HCT116 (cell line): ENCODE results near the gene UNC50. TPM values are rescaled to one million over a fixed set of nuclear protein-coding genes. Genes with fewer than 3 reads are reported as not detected.

Experiments used
- ATAC-seq: fragments of 200-7000 bp; cut with Tn5 transposase; 2 replicates; pipeline ENCODE4 v1.9.1; 2020; ENCODE audit warnings: mild to moderate bottlenecking, moderate library complexity
- BruUV-seq: library from RNA; stranded (reverse); fragments of 400-500 nt; replicated peaks from 2 replicates; lab custom pipeline; 2021; lab: Mats Ljungman, UMichigan
- CTCF ChIA-PET: fragments of 300-600 bp; sonication (Branson Sonifier 250); formaldehyde crosslinking; loops from one replicate; lab custom pipeline; 2021; ENCODE audit warnings: antibody characterized with exemption; lab: Charles Lee
- POLR2A ChIA-PET: fragments of 300-600, 350-600 bp; sonication (Branson Sonifier 250); formaldehyde crosslinking; loops from one replicate; lab custom pipeline; 2021; ENCODE audit warnings: antibody characterized with exemption; lab: Charles Lee
- RAD21 ChIA-PET, 2 experiments: fragments of 300-600 bp; sonication (Branson Sonifier 250); formaldehyde crosslinking; loops; one replicate each; lab custom pipeline; 2023; ENCODE audit warnings: low total read pairs in 2 of 2; ENCODE audit not compliant: uncharacterized antibody in 2 of 2, unreplicated experiment in 2 of 2, low non-redundant PET in 1 of 2; lab: Charles Lee
- DNase-seq: peaks from one replicate; pipeline ENCODE4 v3.0.0-alpha.2; 2010; ENCODE audit warnings: low read depth, low spot score
- H2AFZ ChIP-seq: fragments of 200-600 bp; shearing (Covaris generic), sonication (generic); 2 replicates; pipeline ENCODE4 v1.6.1; 2017; ENCODE audit warnings: low read depth, mixed run types, mixed read lengths, antibody characterized with exemption, low read length; ENCODE audit not compliant: poor library complexity, severe bottlenecking
- H3K27ac ChIP-seq: 2 replicates; pipeline ENCODE4 v1.5.1; 2012; ENCODE audit warnings: low read depth, low read length
- H3K27me3 ChIP-seq: fragments of 200-600 bp; sonication (generic); 2 replicates; pipeline ENCODE4 v1.6.1; 2016; ENCODE audit warnings: mixed run types, low read length, mixed read lengths; ENCODE audit not compliant: insufficient read depth
- H3K36me3 ChIP-seq, 2 experiments: fragments of 200-500 bp in 1 of 2; fragments of 200-600 bp in 1 of 2; sonication (Bioruptor generic) in 1 of 2; sonication (generic) in 1 of 2; 2 replicates each; pipeline versions ENCODE4 v1.5.1 to v1.6.1; 2014 to 2016; ENCODE audit warnings: low read length in 2 of 2, inconsistent platforms in 1 of 2, mixed read lengths in 1 of 2, mixed run types in 1 of 2; ENCODE audit not compliant: insufficient read depth in 2 of 2, control insufficient read depth in 1 of 2
- H3K4me1 ChIP-seq, 2 experiments: fragments of 200-600 bp in 1 of 2; sonication (generic) in 1 of 2; 2 replicates each; pipeline versions ENCODE4 v1.5.1 to v1.6.1; 2012 to 2017; ENCODE audit warnings: low read length in 2 of 2, inconsistent platforms in 1 of 2, mild to moderate bottlenecking in 1 of 2, mixed read lengths in 1 of 2, mixed run types in 1 of 2, moderate library complexity in 1 of 2; ENCODE audit not compliant: insufficient read depth in 2 of 2, control insufficient read depth in 1 of 2
- H3K4me2 ChIP-seq: fragments of 200-600 bp; sonication (generic); 2 replicates; pipeline ENCODE4 v1.6.1; 2017; ENCODE audit warnings: mixed run types, low read length, mixed read lengths
- H3K4me3 ChIP-seq, 2 experiments: fragments of 200-600 bp in 1 of 2; sonication (generic) in 1 of 2; replicated peaks in 1 of 2; 2 replicates each; pipeline ENCODE4 v1.5.1; 2011 to 2016; ENCODE audit warnings: low read length in 2 of 2, control low read depth in 1 of 2, low read depth in 1 of 2, mild to moderate bottlenecking in 1 of 2, mixed read lengths in 1 of 2, mixed run types in 1 of 2
- H3K79me2 ChIP-seq: fragments of 200-600 bp; sonication (generic); 2 replicates; pipeline ENCODE4 v1.6.1; 2017; ENCODE audit warnings: mild to moderate bottlenecking, mixed run types, low read length, moderate library complexity, mixed read lengths; ENCODE audit not compliant: insufficient read depth
- H3K9ac ChIP-seq: fragments of 200-600 bp; sonication (generic); 2 replicates; pipeline ENCODE4 v1.6.1; 2016; ENCODE audit warnings: low read length, mixed read lengths
- H3K9me2 ChIP-seq: fragments of 200-600 bp; sonication (generic), shearing (Covaris generic); 2 replicates; pipeline ENCODE4 v1.6.1; 2017; ENCODE audit warnings: mixed run types, mild to moderate bottlenecking, moderate library complexity; ENCODE audit not compliant: insufficient read depth
- H3K9me3 ChIP-seq, 2 experiments: fragments of 200-500 bp in 1 of 2; fragments of 200-600 bp in 1 of 2; sonication (Bioruptor generic) in 1 of 2; sonication (generic) in 1 of 2; 2 replicates each; pipeline ENCODE4 v1.6.1; 2014 to 2017; ENCODE audit warnings: low read length in 2 of 2, mixed read lengths in 2 of 2, inconsistent platforms in 1 of 2, low read depth in 1 of 2, mild to moderate bottlenecking in 1 of 2, mixed run types in 1 of 2, moderate library complexity in 1 of 2; ENCODE audit not compliant: control insufficient read depth in 1 of 2, insufficient read depth in 1 of 2
- H4K20me1 ChIP-seq: fragments of 200-600 bp; sonication (generic), shearing (Covaris generic); 2 replicates; pipeline ENCODE4 v1.6.1; 2017; ENCODE audit warnings: mixed run types, mild to moderate bottlenecking, moderate library complexity; ENCODE audit not compliant: insufficient read depth
- CBX3 ChIP-seq: IDR thresholded peaks from 2 replicates; pipeline ENCODE4 v1.6.1; 2012; ENCODE audit warnings: low read depth
- CEBPB ChIP-seq: IDR thresholded peaks from 2 replicates; pipeline ENCODE4 v1.6.1; 2012; ENCODE audit warnings: low read depth
- EGR1 ChIP-seq: IDR thresholded peaks from 2 replicates; pipeline ENCODE4 v1.6.1; 2012; ENCODE audit warnings: low read depth
- ELF1 ChIP-seq: IDR thresholded peaks from 2 replicates; pipeline ENCODE4 v1.6.1; 2012; ENCODE audit warnings: low read depth, borderline replicate concordance
- EZH2 ChIP-seq: fragments of 200-600 bp; sonication (generic); IDR thresholded peaks from 2 replicates; pipeline ENCODE4 v1.6.1; 2017; ENCODE audit warnings: antibody characterized with exemption, mixed run types
- EZH2phosphoT487 ChIP-seq: fragments of 200-600 bp; IDR thresholded peaks from 2 replicates; pipeline ENCODE4 v1.6.1; 2018; ENCODE audit warnings: antibody characterized with exemption, borderline replicate concordance
- FOSL1 ChIP-seq: IDR thresholded peaks from 2 replicates; pipeline ENCODE4 v1.6.1; 2012; ENCODE audit warnings: low read depth
- JUND ChIP-seq: IDR thresholded peaks from 2 replicates; pipeline ENCODE4 v1.6.1; 2012
- RAD21 ChIP-seq: IDR thresholded peaks from 2 replicates; pipeline ENCODE4 v1.6.1; 2012; ENCODE audit warnings: low read depth, mild to moderate bottlenecking
- SIN3A ChIP-seq: IDR thresholded peaks from 2 replicates; pipeline ENCODE4 v1.6.1; 2012; ENCODE audit warnings: low read depth
- SP1 ChIP-seq: IDR thresholded peaks from 2 replicates; pipeline ENCODE4 v1.6.1; 2012; ENCODE audit warnings: low read depth
- TCF7L2 ChIP-seq: IDR thresholded peaks from 2 replicates; pipeline ENCODE4 v1.7.0; 2011; ENCODE audit warnings: borderline replicate concordance, inconsistent platforms; ENCODE audit not compliant: insufficient read depth, insufficient read length; ENCODE audit errors: extremely low read depth
- YY1 ChIP-seq: IDR thresholded peaks from 2 replicates; pipeline ENCODE4 v1.6.1; 2011; ENCODE audit warnings: low read length, low read depth, moderate library complexity, mild to moderate bottlenecking; ENCODE audit not compliant: insufficient replicate concordance; ENCODE audit errors: extremely low read depth
- ZFX ChIP-seq: fragments of 450-650 bp; IDR thresholded peaks from 2 replicates; pipeline ENCODE4 v1.6.1; 2017
- intact Hi-C: fragments of 100-400 bp; cut with micrococcal nuclease; formaldehyde crosslinking; loops from 2 replicates; pipeline ENCODE4 v1.10.0; 2022
- total RNA-seq: library from RNA; stranded (reverse); gene quantifications from one replicate; pipeline ENCODE4 v1.2.1, GENCODE V29; 2021; ENCODE audit not compliant: unreplicated experiment
- TF ChIP-seq, protein P1 (sequence below): IDR thresholded peaks from 2 replicates; pipeline ENCODE4 v1.6.1; 2012; ENCODE audit warnings: low read depth
- TF ChIP-seq, protein P2 (sequence below): IDR thresholded peaks from 2 replicates; pipeline ENCODE4 v1.6.1; 2012
- TF ChIP-seq, protein P3 (sequence below), 3 experiments: fragments of 200-600 bp in 1 of 3; sonication (generic) in 1 of 3; IDR thresholded peaks in 2 of 3; conservative IDR thresholded peaks in 1 of 3; 2 replicates each; pipeline ENCODE4 v1.5.1; 2012 to 2017; ENCODE audit warnings: low read depth in 2 of 3, low read length in 2 of 3, antibody characterized with exemption in 1 of 3, borderline replicate concordance in 1 of 3, control low read depth in 1 of 3, mild to moderate bottlenecking in 1 of 3, mixed read lengths in 1 of 3, mixed run types in 1 of 3, moderate library complexity in 1 of 3; ENCODE audit not compliant: insufficient read depth in 1 of 3
- TF ChIP-seq, protein P4 (sequence below): IDR thresholded peaks from 2 replicates; pipeline ENCODE4 v1.6.1; 2012

The UNC50 gene
- total RNA-seq, 1 experiment from 2014 or later: 33.0 TPM

DNA sequence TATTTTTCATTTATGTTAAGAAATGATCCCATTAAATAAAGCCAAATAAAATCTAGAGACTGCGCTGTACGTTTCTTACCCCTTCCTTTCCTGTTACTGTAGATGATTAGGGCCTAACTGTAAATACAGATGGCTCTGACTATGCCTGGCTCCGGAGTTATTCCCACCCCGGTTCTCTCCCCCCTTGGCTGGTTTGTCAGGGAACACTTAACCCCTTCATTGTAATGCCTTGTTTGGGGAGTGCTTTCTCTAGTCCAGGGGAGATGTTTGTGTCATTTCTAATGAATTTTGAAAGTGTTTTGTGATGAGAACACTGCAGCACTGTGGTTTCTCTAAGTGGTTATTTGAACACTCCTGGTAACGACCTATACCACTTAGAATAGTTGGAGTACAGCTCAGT is 8.8 kb downstream of the UNC50 start (continued):
- TF ChIP-seq, protein P1, sequence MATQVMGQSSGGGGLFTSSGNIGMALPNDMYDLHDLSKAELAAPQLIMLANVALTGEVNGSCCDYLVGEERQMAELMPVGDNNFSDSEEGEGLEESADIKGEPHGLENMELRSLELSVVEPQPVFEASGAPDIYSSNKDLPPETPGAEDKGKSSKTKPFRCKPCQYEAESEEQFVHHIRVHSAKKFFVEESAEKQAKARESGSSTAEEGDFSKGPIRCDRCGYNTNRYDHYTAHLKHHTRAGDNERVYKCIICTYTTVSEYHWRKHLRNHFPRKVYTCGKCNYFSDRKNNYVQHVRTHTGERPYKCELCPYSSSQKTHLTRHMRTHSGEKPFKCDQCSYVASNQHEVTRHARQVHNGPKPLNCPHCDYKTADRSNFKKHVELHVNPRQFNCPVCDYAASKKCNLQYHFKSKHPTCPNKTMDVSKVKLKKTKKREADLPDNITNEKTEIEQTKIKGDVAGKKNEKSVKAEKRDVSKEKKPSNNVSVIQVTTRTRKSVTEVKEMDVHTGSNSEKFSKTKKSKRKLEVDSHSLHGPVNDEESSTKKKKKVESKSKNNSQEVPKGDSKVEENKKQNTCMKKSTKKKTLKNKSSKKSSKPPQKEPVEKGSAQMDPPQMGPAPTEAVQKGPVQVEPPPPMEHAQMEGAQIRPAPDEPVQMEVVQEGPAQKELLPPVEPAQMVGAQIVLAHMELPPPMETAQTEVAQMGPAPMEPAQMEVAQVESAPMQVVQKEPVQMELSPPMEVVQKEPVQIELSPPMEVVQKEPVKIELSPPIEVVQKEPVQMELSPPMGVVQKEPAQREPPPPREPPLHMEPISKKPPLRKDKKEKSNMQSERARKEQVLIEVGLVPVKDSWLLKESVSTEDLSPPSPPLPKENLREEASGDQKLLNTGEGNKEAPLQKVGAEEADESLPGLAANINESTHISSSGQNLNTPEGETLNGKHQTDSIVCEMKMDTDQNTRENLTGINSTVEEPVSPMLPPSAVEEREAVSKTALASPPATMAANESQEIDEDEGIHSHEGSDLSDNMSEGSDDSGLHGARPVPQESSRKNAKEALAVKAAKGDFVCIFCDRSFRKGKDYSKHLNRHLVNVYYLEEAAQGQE: no peak
- TF ChIP-seq SP1 (no peak), CEBPB (no peak)

DNA sequence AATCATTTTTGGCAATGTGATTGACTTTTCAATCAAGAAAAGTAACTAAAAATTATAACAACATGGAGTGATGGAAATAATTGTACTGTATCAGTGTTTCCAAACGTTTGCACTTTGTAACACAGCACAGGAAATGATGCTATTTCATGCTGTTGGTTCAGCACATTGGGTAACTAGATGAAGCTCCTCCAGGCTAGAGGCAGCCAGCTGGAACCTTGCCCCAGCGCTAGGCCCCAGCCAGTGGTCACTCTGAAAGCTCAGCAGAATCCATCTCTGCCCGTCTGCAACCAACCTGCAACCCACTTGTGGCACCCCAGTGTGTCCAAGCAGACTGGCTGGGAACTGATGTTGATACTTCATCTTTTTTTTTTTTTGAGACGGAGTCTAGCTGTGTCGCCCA is 15.3 kb downstream of the UNC50 start:
- Histone ChIP-seq H3K27me3 (no peaks in the 10 kb centered on the region), H3K9me2 (no peaks in the 10 kb centered on the region), H3K36me3 (no peaks in the 10 kb centered on the region), H4K20me1 (no peaks in the 10 kb centered on the region), H3K9ac (no peak overlapping the region), H3K9me3 (no peaks in the 10 kb centered on the region), H3K4me1 (no peaks in the 10 kb centered on the region), H2AFZ (no peak overlapping the region), H3K79me2 (no peaks in the 10 kb centered on the region), H3K27ac (no peak overlapping the region), H3K4me2 (no peak overlapping the region), H3K4me3 (no peak overlapping the region)
- ChIA-PET CTCF (no interaction called here), POLR2A (no interaction called here), RAD21 (no interaction called here)
- DNase-seq (no peak), ATAC-seq (no peak)
- no TSS peak for BruUV-seq
- intact Hi-C loops: no loop called here
- TF ChIP-seq ZFX (no peak), TCF7L2 (no peak), JUND (no peak), EZH2 (no peak), ELF1 (no peak), RAD21 (no peak), EZH2phosphoT487 (no peak), CEBPB (no peak), YY1 (no peak), EGR1 (no peak), CBX3 (no peak), SIN3A (no peak), FOSL1 (no peak)
- TF ChIP-seq, protein P2, sequence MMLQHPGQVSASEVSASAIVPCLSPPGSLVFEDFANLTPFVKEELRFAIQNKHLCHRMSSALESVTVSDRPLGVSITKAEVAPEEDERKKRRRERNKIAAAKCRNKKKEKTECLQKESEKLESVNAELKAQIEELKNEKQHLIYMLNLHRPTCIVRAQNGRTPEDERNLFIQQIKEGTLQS: no peak
- TF ChIP-seq, protein P1: no peak
- TF ChIP-seq, protein P3, sequence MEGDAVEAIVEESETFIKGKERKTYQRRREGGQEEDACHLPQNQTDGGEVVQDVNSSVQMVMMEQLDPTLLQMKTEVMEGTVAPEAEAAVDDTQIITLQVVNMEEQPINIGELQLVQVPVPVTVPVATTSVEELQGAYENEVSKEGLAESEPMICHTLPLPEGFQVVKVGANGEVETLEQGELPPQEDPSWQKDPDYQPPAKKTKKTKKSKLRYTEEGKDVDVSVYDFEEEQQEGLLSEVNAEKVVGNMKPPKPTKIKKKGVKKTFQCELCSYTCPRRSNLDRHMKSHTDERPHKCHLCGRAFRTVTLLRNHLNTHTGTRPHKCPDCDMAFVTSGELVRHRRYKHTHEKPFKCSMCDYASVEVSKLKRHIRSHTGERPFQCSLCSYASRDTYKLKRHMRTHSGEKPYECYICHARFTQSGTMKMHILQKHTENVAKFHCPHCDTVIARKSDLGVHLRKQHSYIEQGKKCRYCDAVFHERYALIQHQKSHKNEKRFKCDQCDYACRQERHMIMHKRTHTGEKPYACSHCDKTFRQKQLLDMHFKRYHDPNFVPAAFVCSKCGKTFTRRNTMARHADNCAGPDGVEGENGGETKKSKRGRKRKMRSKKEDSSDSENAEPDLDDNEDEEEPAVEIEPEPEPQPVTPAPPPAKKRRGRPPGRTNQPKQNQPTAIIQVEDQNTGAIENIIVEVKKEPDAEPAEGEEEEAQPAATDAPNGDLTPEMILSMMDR (IDR thresholded peaks at IDR 0.05 in 2 of 3, conservative IDR thresholded peaks at IDR 0.05 in 1 of 3; ENCODE audit: borderline replicate concordance in 1 of 3, insufficient read depth in 1 of 3, low read depth in 2 of 3, low read length in 2 of 3): no peak
- TF ChIP-seq, protein P4, sequence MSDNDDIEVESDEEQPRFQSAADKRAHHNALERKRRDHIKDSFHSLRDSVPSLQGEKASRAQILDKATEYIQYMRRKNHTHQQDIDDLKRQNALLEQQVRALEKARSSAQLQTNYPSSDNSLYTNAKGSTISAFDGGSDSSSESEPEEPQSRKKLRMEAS: no peak
